CD4-positive, alpha-beta T cell treated with Interleukin-4 for 1 hour (primary cell): ENCODE results near the gene PREX1.
A peak's percentile ranks its signal among the peaks of the same experiment; 100 is the strongest.

Experiments
- DNase-seq, 2 donors: peaks; one replicate each; pipeline ENCODE4 v3.0.0-alpha.2; 2020 to 2022

Gene PREX1

DNA sequence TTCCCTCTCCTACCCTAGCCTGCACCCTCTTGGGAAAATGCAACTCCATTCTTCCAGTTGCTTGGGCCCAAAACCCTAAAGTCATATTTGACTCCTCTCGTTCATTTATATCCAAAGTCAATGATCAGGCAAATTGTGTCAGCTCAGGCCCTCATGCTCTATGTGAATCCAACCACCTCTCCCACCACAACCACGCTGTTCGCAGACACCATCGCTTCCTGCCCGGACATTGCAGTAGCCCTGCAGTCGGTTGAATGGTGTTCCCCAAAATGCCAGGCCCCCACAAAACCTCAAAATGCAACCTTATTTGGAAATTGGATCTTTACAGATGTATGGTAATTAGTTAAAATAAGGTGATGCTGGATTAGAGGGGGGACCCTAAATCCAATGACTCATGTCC lies 98.3 kb downstream of the PREX1 start:
- no peak for DNase-seq

DNA sequence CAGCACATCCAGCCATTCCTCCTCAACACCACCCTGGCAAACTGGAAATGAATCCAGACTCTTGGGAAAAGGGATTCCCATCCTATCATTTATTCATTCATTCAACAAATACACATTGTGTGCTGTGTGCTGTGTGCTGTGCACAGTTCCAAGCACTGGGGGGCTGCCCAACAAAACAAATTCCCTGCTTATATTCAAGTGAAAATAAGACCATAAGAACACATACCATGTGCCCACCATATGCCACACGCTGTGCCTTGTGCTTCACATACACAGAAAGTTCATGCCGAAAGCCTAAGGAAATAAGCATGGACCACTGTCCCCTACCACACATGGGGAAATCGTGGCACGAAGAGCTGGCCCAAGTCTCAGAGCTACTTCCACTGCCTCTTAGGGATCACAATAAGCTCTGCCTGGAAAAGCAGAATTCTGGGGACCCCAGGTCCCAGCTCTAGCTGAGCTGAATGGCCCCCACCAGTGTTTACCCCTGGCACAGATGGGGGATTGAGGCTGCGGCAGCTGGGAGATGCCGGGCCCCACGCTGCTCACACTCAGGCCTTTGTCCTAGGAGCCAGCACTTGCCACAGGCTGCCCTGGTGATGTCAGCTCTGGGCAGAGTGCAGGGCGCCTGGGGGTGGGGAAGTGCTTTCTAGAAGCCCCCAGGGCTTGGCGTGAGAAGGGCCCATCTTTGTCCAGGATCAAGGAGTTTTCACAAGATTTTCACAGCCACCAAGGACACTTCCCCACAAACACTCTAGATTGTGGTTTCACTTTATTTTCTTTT lies 99.6 kb downstream of the PREX1 start:
- no peak for DNase-seq

DNA sequence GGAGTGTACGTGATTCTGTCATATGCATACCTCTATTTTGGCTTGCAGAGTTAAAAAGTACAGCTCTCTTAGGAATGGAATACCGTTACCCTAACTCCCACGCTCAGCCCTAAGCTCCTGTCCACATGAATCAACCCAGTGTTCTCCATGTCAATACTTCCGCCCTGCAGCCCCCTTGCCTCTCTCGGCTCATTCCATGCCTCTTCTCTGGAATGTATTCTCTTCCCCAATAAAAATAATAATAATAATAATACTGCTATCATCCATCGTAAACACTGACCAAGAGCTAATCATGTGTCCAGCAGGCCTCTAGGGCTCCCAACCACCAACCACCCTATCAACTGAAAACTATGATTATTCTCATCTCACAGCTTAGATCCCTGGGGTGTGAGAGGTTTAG lies 100.6 kb downstream of the PREX1 start:
- DNase-seq: no peak

DNA sequence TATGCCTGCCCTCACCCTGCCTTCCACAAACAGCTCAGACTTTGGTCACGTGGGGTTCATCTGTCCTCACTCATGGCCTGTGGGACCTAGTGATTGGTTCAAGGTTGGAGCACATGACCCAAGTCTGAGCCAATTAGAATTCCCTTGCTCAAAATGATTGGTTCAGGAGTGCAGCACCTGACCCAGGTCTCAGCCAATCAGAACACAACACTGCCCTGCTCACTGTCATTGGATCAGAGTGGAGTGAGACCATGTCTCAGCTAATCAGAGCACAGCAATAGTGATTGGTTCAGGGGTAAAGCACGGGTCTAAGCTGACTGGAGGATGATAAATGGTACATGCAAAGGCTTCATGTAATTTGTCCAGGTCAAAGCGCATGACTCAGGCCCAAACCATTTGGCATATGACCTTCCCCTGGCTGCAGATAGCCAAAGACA lies 102.2 kb downstream of the PREX1 start:
- DNase-seq: no peak

DNA sequence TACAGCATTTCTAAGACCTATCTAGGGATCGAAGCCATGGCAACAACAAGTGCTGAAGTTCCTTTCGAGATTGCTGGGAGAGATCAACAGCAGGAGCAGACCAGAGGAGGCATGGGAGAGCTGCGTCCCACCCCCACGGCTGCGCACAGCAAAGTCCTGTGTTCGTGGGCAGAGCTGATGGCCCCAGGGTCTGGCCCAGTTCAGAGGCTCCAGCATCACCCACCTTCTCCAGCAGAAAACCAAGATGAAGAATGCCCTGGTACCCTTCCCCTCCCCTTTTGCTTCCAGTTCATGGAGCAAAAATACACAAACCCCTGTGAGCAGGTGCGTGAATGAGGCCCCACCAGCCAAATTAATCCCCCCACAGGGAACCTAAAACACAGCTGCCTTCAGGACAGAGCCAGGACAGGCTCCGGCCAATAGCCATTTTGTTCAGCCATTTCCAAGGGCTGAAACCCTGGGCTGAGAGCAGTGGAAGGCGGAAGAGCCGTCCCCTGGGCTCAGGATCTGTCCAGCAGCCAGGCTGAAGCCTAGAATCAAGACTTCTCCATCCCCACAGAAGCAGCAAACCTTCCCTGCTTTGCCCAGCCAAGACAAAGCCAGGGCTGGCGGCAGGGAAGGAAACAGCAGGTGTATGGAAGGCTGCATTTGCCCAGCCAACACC lies 102.8 kb downstream of the PREX1 start:
- no peak for DNase-seq

DNA sequence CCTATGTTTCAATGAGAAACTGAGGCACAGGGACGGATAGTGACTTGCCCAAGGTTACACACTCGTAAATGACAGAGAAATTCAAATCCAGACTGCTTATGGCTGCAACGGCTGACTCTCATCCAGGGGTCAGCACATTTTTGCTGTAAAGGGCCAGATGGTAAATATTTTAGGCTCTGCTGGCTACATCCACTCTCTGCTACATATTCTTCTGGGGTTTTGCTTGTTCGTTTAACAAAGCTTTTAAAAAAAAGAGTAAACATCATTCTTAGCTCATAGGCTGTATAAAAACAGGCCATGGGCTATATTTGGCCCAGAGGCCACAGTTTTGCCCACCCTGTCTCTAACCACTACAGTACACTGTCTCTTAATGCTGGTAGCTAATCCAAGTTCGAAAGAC lies 103.4 kb downstream of the PREX1 start:
- no peak for DNase-seq

DNA sequence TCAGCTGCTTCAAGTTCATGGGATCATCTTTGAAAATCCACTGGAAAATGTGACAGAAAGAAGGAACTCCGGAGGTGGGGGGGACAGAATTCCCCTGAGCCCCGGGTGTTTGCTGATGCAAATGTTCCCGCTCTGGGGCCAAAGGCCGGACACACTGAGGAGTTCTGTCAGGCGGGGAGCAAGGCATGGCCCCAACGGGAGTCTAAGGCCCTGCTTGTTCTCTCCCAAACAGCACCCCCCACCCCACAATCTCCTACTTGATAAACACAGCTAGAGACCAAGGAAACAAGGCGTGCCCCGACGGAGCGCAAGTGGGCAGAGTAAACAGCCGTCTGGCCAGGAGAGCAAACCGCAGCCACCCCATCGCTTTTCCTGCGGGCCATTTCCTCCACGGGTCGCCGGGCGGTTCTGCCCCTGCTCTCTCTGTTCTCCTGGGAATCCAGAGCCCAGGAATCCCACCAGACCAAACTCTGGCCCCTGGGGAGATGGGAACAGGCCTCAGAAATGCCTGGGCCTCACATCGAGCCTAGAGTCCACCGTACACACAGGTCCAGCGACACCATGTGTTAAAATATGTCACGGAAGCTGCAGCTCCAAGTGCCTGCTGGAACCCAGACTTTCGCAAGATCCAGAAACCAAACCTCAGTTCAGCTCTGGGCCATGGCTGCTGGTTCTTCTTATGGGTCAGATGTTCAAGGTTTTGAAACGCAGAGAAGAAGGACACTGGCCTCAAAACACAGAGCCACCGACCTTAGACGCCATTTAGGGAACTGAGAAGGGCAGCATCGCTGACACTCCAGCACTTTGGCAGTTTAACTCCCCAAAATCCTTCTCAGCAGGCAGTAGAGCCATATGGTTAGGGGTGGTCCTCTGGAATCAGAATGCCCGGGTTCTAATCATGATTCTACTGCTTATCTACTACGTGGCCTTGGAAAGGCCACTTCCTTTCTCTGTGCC lies 104.2 kb downstream of the PREX1 start:
- peak in 1 of 2 donors; percentile 57 for DNase-seq

DNA sequence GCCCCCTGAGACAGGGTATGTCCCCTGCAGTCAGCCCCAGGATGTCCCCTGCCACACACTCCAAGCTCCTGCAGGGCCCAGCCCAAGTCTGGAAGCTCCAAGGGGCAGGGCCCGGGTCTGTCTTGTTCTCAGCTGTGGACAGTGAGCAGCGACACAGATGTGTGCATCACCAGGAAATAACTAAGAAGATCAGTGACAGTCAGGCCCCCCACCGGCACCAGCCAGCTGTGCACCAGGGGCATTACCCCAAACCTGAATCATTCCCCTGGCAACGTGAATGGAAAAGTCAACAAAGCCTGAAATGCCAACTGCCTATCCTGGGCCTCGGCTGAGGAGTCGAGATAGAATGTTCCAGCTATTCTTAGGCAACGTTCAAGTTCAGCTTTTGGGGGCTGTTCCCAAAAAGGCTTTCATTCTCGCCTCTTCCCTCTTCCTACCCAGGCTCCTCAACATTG lies 105.0 kb downstream of the PREX1 start:
- peak in 1 of 2 donors; percentile 44 for DNase-seq

DNA sequence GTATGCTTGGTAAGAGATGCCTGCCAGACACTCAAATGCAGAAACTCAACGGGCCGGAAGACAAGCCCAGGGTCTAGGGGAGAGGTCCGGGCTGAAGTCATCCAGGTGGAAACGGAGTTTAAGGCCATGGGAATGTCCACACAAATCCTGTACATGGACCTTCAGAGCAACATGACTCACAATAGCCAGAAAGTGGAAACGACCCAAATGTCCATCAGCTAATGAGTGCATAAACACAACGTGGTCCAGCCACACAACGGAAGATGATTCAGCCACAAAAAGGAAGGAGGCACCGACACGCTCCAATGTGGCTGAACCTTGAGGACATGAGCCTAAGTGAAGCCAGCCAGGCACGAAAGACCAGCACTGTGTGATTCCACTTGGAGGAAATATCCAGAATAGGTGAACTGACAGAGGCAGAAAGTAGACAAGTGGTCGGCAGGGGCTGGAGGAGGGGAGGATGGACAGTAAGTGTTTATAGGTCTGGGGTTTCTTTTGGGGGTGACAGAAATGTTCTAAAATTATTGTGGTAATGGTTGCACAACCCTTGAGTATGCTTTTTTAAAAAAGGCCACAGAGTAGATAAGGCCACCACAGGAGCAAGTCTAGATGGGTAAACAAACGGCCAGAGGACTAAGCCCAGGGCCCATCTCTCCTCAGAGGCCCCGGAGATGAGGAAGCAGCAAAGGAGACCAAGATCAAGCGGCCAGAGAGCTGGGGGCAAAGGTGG lies 105.6 kb downstream of the PREX1 start:
- peak in 1 of 2 donors; percentile 56 for DNase-seq

DNA sequence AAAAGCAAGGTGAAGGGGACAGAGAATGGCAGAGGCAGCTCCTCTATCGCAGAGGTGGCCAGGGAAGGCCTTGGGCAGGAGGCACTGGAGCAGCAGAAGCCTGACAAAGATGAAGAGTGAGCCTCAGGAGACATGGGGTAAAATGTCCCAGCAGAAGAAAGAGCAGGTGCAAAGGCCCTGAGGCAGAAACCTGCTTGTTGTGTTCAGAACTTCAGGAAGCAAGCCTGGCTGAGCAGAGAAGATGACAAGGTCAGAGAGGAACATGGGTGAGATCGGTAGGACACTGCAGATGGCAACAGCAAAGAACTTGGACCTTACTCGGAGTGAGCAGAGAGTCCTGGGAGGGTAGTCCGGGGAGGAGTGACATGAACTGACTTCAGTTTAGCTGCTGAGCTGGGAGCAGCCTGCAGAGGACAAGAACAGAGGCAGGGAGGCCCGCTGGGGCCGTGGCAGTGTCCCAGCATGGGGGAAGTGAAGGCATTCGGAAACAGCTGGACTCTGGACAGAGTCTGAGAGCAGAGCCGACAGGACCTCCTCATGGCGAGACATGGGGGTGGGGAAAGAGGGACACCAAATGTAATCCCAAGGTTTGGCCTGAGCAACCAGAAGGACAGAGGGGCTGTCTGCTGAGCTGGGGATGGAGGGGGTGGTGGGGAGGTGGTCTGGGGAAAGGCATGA lies 106.3 kb downstream of the PREX1 start:
- DNase-seq: no peak

DNA sequence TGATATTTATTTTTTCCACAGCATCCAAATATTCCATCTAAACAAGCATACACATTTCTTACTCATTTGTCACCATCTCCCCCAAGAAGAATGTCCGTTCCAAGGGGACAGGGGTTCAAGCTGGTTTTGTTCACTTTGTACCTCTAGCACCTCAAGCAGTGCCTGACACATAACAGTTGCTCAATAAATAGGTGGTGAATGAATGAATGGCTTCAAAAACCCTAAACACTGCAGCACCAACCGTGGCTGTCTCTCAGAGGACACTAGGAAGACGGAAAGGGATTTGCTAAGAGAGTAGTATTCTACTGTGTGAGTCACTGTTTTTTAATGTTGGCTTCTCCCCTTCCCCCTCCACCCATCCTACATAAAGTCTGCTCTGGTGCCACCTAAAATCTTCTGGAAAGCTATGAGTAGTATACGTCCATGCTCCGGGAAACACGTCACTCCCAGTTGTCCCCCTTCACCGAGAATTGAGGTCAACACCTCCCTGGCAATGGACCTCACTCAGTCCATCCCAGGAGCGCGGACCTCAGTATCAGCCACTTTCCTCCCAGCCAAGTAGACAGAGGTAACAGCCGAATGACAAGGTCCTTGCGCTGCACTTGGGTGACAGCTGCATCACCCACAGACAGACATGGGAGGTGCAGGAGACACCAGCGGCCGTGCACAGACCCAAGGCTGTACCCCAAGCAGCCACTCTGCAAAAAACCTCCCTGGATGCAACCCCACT lies 107.4 kb downstream of the PREX1 start:
- no peak for DNase-seq

DNA sequence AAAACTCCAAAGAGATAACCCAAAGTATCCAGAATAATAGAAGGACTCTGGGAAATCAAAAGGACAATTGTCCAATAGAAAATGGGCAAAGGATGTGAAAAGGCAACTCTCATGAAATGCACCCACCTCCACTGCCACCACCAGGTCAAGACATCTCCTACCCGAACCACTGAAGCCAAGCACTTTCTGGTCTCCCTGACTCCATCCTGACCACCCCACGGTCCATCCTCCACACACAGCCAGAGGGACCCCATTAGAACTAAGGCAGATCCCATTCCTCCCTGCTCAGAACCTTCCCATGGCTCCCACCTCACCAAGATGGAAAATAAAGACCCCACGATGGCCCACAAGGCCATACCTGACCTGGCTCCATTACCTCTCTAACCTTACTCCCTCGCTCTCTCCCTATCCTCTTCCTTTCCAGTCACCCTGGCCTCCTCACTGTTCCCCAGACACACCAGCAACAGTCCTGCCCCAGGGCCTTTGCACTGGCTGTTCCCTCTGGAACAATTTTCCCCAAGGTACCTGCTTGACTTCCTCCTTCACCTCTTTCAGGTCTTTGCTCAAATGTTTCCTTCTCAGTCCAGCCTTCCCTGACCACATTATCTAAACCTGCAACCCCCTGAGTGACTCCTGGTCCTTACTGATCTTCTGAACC lies 108.1 kb downstream of the PREX1 start:
- DNase-seq: no peak

DNA sequence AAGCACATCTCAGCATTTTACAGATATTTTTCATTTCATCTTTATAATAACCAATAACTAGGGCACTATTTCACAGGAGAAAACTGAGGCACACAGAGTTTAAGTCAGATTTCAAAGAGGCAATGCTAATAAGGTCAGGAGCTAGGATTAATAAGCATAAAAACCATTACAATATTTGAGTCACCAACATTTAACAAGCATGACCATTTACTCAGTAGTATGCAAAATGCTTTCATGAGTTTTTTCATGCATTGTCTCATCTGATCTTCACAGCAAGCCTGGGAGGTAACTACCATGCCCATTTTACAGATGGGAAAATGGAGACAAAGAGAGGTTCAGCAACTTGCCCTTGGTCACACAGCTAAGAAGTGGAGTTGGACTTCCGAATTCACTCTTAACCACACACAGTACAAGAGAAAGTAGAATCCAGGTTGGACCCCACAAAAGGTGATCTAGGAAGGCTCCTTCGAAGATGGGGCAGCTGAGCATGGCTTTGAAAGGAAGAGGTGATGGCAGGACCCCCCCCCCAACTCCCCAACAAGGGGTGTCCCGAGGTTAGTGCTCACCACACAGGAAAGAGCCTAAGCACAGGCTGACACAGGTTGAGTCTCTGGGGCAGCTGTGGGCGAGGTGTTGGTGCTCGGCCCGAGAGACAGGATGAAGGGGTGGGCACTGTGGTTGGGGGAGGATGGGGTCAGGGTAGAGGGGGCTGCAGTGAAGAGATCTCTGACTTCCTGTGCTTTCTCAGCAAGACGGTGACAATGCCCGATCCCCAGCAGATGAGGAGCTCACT lies 108.8 kb downstream of the PREX1 start:
- peak; percentile 51 to 57 for DNase-seq

DNA sequence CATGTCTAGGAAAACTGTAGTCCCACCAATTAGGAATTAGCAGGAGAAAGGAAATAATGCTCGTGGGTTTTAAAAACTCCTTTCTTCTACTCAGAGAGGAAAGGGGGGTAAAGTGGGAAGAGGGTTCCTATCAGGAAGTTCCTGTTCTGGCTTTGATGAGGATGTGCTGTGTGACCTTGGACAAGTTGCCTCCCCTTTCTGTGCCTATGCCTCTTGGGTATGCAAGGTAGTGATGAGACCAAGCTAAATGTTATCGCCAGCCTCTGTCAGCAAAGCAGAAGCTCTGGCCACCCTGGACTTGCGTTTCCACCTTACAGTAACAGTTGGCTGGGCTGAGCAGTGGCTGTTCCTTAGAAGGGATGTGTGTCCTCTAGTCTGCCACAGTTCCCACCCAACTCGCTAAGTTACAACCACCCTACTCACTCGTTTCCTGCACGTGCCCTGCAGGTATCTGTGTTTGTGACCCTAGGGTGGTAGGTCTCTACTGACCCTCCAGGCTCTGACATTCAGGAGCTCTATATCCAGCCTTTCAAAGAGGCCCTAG lies 110.0 kb downstream of the PREX1 start:
- DNase-seq: no peak

DNA sequence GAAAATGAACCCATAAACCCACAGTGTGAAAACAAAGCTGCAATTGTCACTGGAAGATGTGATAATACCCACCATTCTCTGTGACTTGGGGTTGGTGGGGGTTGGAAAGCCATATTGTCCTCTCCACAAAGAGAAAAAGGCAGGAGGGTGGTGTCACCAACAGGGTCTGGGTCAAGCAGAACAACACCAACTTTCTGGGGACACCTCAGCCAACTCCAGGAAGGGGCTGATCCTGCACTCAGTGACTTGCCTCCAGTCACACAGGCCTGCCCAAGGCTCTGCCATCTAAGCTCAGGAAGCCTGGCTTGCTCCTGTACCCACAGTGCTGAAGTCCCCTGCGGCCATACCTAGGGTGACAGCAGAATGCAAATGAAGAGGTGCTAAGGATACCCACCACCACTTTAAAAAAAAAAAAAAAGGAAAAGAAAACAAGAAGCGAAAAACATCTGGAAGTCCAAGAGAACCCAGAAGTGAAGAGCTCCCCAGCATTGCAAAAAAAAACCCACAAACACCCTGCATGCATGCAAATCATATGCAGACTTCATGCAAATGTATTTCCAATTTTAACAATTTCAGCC lies 110.6 kb downstream of the PREX1 start:
- no peak for DNase-seq

DNA sequence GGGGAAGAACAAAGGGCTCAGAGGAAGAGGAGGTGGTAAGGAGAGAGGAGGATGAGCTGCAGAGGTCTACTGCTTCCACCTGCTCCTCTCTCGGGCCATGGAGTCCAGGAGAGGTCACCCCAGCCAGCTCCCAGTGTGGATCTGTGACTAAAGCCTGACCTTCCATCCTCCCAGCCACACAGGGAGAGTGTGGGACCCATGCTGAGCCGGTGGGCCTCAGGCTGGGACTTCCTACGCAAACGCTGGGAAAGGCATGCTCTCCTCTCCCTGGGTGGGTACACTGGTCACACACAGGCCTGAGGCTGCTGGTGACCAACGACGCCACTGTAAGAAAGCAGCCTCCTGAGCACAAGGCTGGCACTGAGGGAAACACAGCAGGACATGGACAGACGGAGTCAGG lies 111.3 kb downstream of the PREX1 start:
- no peak for DNase-seq

DNA sequence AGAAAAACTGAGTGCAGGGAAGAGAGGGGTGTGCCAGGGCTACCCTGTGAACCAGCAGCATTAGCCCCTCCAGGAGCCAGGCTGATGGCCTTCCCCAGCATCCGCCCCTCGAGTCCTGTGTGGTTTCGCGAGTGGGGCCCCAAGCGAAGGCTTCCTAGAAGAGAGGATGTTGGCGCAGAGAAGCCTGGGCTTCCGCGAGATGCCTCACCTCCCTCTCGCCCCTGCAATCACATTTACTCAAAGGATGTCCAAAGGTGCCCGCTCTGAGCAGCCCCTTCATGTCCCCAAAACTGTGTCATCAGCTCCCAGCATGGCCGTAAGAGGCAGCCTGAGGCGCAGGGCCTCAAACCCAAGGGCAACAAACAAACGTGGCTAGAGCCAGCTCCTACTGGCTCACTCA lies 111.7 kb downstream of the PREX1 start:
- peak; percentile 40 to 57 for DNase-seq

DNA sequence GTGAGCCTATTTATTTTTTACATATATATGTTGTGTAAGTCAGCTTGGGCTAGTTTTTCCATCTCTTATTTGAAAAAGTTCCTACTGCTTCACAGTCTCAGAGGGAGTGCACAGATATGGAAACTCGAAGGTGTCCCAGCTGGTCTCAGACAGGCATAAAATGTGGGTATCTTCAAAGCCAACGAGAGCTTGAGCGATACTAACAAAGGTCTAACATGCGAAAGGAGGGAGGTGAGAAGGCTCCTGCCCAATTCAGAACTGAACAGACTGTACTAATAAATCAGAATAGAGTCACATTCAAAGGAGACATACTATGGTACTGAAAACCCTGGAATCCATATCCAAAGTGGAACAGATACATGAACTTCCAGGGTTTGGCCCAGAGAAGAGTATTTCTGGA lies 113.0 kb downstream of the PREX1 start:
- DNase-seq: no peak
